Astrocyte (in vitro differentiated cells and primary cell): ENCODE data around the gene NBPF1.

Source experiments
- EZH2 ChIP-seq: IDR thresholded peaks from 2 replicates; pipeline ENCODE4 v1.6.1; 2012; ENCODE audit warnings: mild to moderate bottlenecking, low read length, inconsistent platforms; ENCODE audit not compliant: insufficient read depth
- TF ChIP-seq, protein P1 (sequence below): IDR thresholded peaks from 2 replicates; pipeline ENCODE4 v1.5.1; 2011; ENCODE audit warnings: low read depth, mild to moderate bottlenecking, inconsistent platforms, low read length, moderate library complexity; ENCODE audit not compliant: insufficient read depth

DNA sequence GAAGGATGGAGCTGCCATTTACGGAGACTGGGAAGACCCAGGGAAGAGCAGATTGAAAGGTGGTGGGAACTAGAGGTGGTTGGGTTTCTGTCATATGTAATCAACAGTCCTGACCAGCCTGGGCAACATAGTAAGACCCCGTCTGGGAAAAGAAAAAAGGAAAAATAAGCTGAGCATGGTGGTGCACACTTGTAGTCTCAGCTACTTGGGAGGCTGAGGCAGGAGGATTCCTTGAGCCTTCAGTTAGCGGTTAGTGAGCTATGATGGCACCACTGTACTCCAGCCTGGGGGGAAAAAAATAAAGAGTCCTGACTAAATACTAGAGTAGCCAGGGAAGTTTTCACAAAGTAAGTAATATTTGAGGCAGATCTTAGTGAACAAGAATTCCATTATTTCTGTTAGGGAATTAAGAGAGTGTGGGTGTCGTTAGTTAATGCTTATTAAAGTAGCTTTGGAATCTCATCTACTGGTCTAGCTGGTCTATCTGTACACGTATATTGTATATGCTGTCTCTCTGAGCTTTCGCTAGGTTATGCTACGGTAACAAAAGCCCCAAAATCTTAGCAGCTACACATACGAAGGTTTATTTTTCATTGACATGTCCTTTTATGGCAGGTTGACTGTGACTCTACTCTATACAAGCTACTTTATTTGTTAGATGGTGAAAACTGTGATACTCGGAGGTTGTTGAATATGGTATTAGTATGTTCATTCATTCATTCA is 4.4 kb downstream of the NBPF1 start:
- no peak for TF ChIP-seq EZH2
- TF ChIP-seq, protein P1, sequence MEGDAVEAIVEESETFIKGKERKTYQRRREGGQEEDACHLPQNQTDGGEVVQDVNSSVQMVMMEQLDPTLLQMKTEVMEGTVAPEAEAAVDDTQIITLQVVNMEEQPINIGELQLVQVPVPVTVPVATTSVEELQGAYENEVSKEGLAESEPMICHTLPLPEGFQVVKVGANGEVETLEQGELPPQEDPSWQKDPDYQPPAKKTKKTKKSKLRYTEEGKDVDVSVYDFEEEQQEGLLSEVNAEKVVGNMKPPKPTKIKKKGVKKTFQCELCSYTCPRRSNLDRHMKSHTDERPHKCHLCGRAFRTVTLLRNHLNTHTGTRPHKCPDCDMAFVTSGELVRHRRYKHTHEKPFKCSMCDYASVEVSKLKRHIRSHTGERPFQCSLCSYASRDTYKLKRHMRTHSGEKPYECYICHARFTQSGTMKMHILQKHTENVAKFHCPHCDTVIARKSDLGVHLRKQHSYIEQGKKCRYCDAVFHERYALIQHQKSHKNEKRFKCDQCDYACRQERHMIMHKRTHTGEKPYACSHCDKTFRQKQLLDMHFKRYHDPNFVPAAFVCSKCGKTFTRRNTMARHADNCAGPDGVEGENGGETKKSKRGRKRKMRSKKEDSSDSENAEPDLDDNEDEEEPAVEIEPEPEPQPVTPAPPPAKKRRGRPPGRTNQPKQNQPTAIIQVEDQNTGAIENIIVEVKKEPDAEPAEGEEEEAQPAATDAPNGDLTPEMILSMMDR = no peak
